Astrocyte of the spinal cord (primary cell): ENCODE data around the gene SPOCD1.

Source experiments
- DNase-seq: peaks from one replicate; pipeline ENCODE4 v3.0.0; 2011; ENCODE audit warnings: low read depth, low spot score
- H3K4me3 ChIP-seq: 2 replicates; pipeline ENCODE4 v1.5.1; 2011; ENCODE audit warnings: low read depth, mild to moderate bottlenecking, low read length, moderate library complexity
- in situ Hi-C: cut with HindIII; loops from 2 replicates; pipeline ENCODE4 v1.10.0; 2017; ENCODE audit warnings: low sequenced_read_pairs
- TF ChIP-seq, protein P1 (sequence below): IDR thresholded peaks from 2 replicates; pipeline ENCODE4 v1.5.1; 2012; ENCODE audit warnings: low read depth, mild to moderate bottlenecking, low read length, inconsistent platforms

SPOCD1 gene

DNA sequence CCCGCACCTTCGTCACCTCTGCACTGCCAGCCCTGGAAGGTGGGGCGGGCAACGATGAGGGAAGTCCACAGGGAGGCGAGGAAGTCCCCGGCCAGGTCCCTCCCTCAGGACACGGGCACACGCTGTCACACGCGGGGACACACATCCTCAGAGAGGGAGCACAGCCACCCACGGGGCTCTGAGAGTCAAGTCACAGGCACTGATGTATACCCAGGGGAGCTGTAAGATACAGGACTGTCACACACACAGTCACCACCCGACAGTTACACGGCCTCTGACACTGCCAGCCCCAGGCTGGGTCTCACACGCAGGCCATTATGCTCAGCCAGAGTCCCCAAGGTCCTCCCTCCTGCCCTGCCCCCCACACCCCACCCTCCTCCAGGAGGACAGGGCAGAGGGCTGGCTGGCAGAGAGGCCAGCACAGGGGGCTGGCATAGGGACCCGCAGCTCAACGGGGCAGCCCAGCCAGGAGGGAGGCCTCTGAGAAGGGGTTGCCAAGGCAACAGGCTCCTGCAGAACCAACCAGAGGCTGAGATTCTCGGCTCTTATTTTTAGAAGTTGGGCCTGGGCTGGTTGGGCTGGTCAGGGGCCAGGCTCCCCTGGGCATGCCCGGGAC is 34.0 kb downstream of the SPOCD1 start:
- no peak for DNase-seq
- TF ChIP-seq, protein P1, sequence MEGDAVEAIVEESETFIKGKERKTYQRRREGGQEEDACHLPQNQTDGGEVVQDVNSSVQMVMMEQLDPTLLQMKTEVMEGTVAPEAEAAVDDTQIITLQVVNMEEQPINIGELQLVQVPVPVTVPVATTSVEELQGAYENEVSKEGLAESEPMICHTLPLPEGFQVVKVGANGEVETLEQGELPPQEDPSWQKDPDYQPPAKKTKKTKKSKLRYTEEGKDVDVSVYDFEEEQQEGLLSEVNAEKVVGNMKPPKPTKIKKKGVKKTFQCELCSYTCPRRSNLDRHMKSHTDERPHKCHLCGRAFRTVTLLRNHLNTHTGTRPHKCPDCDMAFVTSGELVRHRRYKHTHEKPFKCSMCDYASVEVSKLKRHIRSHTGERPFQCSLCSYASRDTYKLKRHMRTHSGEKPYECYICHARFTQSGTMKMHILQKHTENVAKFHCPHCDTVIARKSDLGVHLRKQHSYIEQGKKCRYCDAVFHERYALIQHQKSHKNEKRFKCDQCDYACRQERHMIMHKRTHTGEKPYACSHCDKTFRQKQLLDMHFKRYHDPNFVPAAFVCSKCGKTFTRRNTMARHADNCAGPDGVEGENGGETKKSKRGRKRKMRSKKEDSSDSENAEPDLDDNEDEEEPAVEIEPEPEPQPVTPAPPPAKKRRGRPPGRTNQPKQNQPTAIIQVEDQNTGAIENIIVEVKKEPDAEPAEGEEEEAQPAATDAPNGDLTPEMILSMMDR: no peak
- H3K4me3 ChIP-seq: no peak overlapping the region
- in situ Hi-C loops: no loop called here

DNA sequence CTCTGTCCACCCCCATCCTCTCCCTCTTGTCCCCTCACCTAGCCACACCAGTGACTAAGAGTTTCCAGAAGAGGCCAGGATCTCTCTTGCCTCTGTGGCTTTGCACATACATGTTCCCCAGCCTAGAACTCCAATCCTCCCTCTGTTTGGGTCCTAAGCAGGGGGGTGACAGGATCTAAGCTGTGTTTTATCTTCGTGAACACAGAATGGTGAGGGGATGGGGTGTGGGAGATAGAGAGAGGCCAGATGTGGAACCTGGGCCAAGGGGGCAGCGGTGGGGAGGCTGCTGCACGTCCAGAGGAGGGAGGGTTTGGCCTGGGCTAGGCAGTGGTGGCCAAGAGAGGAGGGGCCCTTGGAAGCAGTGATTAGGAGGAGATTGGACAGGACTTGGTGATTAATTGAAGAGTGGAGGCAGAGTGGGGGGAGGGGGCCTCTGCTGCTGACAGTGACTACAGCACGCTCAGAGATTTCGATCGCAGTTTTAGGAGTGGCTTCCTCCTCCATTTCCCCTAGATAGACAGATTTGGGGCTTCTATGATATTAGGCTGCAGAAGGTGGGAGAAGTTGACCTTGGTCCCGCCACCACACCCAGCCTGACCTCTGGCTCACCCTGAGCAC is 34.6 kb downstream of the SPOCD1 start:
- TF ChIP-seq, protein P1: no peak
- in situ Hi-C loops: no loop called here
- no peak for DNase-seq
- H3K4me3 ChIP-seq: no peak overlapping the region

DNA sequence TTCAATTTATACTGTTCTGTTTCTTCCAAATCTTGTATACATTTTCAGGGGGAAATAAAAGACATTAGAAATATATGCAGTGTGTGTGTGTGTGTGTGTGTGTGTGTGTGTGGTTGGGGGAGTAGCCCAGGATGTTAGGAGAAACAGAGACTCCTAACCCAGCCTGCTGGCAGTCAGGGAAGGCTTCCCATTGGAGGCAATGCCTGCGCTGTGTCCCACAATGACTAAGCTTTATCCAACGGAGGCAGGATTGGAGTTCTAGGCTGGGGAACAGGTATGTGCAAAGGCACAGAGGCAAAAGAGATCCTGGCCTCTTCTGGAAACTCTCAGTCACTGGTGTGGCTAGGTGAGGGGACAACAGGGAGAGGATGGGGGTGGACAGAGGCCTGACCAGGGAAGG is 35.2 kb downstream of the SPOCD1 start:
- no peak overlapping the region for H3K4me3 ChIP-seq
- no peak for DNase-seq
- TF ChIP-seq, protein P1: no peak
- in situ Hi-C loops: no loop called here

DNA sequence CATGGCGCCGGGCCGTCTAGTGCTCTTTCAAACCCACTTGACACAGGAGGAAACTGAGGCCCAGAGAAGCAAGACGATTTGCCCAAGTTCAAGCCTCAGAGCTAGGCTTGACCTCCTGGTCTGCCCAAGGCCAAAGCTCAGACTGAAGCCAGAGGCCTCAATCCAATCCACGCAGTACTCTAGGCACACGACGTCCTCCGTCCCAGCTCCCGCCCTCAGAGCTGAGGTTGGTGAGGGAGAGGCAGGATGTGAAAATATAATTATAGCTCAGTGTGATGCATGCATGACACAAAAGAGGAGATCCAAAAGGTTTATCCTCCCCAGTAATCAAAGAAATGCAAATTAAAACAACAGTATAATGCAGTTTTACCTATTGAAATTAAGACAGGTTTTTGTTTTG is 36.1 kb downstream of the SPOCD1 start:
- in situ Hi-C loops: no loop called here
- H3K4me3 ChIP-seq: no peak overlapping the region
- DNase-seq: no peak
- TF ChIP-seq, protein P1: no peak

DNA sequence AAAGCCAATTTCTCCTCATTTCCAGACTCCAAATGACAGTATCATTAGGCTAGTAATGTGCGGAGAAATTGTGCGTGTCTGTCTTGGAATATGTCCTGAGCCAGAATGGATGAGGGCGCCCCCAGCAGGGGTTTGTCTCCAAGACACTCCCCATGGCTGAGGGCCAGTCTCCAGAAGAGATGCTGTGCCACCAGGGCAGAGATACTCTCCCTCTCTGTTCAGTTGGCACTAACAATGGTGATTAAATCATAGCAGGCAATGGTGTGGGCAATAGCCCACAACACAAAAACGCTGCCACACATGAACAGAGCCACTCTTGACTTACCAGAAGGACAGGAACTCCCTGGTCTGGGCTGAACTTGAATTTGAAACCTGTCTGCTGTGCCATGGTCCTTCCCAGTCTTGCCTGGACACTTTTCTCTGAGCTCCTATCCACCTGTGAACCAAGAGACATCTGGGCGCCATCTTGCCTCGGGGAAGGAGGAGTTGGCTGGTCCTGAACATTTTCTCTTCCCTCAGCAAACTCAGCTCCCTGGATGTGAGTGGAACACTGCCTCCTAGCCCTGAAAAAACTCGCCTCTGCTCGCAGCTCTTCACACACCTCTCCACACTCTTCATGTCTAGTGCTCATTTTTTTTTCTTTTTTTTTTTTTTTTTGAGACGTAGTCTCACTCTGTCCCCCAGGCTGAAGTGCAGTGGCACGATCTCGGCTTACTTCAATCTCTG is 36.9 kb downstream of the SPOCD1 start:
- in situ Hi-C loops: no loop called here
- TF ChIP-seq, protein P1: no peak
- DNase-seq: no peak
- no peak overlapping the region for H3K4me3 ChIP-seq

DNA sequence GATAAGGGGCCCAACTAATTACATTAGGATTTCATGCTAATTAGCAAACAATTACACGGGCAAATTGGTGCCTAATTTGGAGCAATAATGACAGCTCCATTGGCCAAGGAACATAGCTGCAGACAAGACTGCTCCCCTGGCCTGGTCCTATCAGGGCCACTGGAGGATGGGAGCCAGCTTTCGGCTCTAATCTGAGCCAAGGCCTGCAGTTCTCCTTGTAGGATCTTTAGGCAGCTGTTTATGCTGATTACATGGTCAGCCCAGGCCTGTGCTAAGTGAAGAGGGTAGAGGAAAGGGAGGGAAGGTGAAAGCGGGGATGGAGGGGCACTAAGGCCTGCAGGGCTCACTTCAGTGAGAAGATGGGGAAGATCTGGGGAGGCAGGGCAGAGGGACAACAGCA is 39.3 kb downstream of the SPOCD1 start:
- no peak overlapping the region for H3K4me3 ChIP-seq
- TF ChIP-seq, protein P1: no peak
- in situ Hi-C loops: no loop called here
- DNase-seq: no peak
